CD1c-positive myeloid dendritic cell (primary cell): ENCODE results near the gene IFNGR1.

Source experiments
- DNase-seq: peaks from one replicate; pipeline ENCODE4 v3.0.0-alpha.2; 2016; ENCODE audit errors: extremely low spot score

The IFNGR1 gene

GRCh38 chr6:137176729-137177128 is 42.5 kb downstream of the IFNGR1 start:
- no peak for DNase-seq

DNA sequence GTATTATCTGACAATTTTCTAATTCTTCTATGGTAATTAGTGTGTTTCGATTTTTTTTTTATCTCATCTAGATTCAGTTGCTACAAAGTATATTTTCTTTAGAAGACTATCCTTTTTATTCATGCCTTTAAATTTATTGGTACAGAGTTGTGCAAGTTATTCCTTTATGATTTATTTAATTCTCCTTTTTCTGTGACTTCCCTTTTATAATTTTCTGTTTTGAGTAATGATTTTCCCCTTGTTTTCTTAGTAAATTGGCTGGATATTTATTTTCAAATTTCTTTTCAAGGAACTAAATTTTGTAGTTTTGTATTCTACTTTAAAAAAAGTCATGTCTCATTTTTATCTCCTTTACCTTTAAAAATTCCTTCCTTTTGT is 43.3 kb downstream of the IFNGR1 start:
- peak; percentile 54 for DNase-seq

DNA sequence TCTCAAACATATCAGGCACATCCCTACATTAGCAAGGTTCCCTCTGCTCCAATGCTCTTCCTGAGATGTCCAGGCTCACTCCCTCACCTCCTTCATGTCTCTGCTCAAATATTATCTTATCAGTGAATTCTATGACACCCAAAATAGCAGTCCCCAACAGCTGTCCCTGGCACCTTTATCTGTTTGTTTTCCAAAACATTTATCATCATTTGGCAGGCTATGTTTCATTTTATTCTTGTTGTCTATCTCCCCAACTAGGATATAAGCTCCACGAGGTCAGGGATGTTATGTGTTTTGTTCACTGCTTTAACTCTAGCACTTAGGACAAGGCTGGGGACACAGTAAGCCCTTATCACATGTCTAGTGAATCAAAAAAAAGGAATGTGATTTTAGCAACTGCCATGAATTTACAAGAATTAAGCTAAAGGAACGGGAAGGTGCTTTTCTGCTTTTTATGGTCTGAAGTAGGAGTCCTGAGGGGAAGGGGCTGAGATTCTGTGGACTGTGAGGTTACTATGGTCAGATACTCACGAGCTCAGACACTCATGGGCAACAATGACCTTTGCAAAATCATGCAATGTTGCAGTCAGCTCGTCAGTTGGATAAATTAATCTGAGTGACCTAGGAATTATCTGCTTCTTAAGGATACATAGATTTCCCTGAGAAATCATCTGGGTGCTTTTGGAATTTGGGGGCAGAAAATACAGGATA is 43.9 kb downstream of the IFNGR1 start:
- DNase-seq: no peak

DNA sequence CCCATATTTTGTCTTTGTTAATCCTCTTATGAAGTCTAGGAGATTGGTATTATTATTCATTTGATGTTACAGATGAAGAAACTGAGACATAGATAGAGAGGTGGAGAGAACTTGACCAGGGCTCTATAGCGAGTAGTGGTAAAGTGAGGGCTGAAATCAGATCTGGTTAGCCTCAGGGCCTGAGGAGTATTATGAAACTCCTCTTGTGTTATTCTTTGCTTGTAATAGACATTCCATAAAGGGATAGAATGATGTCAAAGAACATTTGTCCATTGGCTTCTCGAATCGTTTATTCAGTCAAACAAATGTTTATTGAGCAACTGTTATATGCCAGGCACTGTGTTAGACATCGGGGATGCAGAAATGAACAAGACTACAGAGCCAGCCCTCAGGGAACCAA is 45.7 kb downstream of the IFNGR1 start, which contains the start of gene IL22RA2:
Gene IL22RA2, minus strand, starts transcription at position 144 of the 400 bp plus-strand sequence. CDS start 11,895 bp downstream, outside the sequence.
- no peak for DNase-seq

DNA sequence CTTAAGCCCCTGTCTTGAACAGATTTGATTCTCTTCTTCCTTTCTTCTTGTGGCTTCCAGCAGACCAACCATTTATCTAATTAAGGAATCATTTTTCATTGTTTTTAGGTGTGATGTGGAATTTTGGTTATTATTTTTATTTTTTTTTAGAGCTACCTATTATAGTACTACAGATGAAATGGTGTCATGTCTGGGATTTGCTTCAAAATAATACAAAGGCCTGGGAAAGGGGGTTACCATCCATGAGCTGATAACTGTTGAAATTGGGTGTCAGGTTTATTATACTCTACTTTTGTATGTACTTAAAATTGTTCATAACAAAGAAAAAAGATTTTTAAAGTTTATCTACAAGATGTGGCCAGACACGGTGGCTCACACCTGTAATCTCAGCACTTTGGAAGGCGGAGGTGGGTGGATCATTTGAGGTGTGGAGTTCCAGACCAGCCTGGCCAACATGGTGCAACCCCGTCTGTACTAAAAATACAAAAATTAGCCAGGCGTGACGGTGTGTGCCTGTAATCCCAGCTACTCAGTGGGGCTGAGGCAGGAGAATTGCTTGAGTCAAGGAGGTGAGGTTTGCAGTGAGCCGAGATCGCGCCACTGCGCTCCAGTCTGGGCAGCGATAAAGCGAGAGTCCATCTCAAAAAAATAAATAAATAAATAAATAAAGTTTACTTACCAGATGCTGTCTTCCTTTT is 46.3 kb downstream of the IFNGR1 start:
- DNase-seq: no peak

- DNase-seq: no peak
These were observed 47.1 kb downstream of the IFNGR1 start for GRCh38 chr6:137171824-137172733.

DNA sequence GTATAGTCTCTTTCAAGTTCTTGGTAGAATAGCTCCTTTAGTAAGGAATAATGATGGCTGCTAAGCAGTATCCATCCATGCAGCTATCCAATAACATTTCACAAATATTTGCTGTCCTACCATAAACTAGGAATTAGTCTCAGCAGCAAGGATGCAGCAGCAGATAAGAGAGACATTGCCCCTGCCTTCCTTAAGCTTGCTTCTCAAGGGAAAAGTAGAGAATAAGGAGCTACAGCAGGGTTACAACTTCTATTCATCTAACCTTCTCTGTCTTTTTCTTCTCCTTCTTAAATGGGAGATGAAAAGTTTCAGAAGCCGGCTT is 48.2 kb downstream of the IFNGR1 start:
- no peak for DNase-seq

GRCh38 chr6:137170266-137171052 is 48.7 kb downstream of the IFNGR1 start:
- no peak for DNase-seq

DNA sequence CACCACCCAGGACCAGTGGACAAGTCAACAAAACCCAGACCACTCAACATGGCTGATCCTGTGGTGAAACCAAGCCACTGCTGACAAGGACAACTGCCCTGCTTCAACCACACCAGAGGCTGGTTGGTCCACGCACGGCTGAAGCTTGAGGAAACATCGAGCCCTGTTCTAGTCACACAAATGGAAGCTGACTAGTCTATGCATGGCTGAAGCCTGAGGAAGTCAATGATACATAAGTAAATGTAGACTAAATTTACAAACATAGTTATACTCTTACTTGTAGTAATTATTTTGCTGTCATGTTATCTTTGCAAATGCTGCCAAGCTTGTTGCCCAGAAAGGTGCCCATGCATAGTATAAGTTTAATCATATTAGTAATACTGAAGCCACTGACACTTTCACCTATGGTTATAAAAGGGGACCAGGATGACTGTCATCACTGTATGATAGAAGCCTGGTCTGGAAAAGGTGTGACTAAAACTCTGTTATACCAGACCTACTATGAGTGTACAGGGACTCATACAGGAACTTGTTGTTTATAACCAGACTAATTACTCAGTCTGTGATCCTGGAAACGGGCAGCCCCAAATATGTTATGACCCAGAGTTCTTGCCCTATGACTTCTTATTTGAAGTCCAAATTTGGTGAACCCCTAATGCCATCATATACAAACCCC is 51.3 kb downstream of the IFNGR1 start:
- DNase-seq: no peak

- DNase-seq: peak; percentile 71
These were observed 52.7 kb downstream of the IFNGR1 start for GRCh38 chr6:137166247-137167098.

GRCh38 chr6:137165375-137166246 is 53.6 kb downstream of the IFNGR1 start:
- DNase-seq: no peak

GRCh38 chr6:137163732-137164318 is 55.4 kb downstream of the IFNGR1 start:
- no peak for DNase-seq

- DNase-seq: peak; percentile 33
These were observed 56.4 kb downstream of the IFNGR1 start for GRCh38 chr6:137162692-137163306.

DNA sequence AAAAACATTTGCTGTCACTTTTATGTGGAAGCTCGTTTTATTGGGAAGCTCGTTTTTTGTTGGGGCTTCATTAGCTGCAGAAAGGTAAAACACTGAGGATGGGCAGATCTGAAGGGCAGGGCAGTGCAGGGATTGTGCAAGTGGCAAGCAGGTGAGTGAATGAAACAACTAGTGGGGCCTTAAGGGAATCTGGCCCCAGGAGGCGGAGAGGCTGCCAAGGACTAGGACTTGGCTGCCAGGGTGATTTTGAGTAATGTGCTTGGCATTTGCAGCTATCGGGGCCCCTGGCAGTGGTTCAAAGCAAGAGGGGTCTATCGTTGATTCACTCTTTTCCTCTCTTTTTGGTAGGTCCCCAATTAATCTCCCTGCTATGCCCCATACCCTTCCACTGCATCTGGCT is 57.2 kb downstream of the IFNGR1 start:
- DNase-seq: no peak

GRCh38 chr6:137160763-137161162 is 58.4 kb downstream of the IFNGR1 start:
- no peak for DNase-seq

DNA sequence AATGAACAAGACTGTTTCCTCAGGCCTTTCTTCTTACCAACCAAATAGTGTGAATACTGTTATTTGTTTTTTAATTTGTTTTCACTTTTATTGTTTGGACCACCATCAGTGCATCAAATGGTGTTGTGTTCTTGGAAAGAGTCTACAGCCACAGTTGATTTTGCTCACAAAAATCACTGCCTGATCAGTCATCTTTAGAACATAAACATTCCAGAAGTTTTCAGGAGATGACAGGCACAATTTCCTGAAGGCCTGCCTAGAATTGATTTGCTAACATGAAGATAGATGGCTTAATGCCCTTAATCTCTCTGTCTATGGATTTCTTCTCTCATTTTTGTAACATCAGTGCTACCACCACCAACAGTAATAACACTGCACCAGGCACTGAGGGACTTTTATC is 59.3 kb downstream of the IFNGR1 start:
- no peak for DNase-seq

GRCh38 chr6:137157601-137158000 is 61.6 kb downstream of the IFNGR1 start:
- DNase-seq: no peak

- no peak for DNase-seq
These were observed 62.5 kb downstream of the IFNGR1 start for GRCh38 chr6:137156650-137157049.
